ENCODE data around the gene MTMR4.

MTMR4 gene

GRCh38 chr17:58531661-58532554 lies 17.5 kb upstream of the MTMR4 start:
- Histone ChIP-seq H2AFZ (peak overlapping the region; percentile 87), H3K4me2 (ENCODE audit: low read length) (peak overlapping the region; percentile 65), H3K4me3 (ENCODE audit: low read depth, low read length) (peak overlapping the region; percentile 42), H3K9me3 (ENCODE audit: control insufficient read depth, low read length) (no peaks in the 10 kb centered on the region), H3K27ac (peak overlapping the region; percentile 49), H3K79me2 (no peaks in the 10 kb centered on the region), H3K27me3 (ENCODE audit: control insufficient read depth, insufficient read depth, low read length) (no peaks in the 10 kb centered on the region), H3K36me3 (ENCODE audit: control insufficient read depth, insufficient read depth, low read length) (no peaks in the 10 kb centered on the region), H3K4me1 (peaks cover 14% of the 10 kb centered on the region), H3K9ac (no peak overlapping the region)
- TF ChIP-seq, protein P1, sequence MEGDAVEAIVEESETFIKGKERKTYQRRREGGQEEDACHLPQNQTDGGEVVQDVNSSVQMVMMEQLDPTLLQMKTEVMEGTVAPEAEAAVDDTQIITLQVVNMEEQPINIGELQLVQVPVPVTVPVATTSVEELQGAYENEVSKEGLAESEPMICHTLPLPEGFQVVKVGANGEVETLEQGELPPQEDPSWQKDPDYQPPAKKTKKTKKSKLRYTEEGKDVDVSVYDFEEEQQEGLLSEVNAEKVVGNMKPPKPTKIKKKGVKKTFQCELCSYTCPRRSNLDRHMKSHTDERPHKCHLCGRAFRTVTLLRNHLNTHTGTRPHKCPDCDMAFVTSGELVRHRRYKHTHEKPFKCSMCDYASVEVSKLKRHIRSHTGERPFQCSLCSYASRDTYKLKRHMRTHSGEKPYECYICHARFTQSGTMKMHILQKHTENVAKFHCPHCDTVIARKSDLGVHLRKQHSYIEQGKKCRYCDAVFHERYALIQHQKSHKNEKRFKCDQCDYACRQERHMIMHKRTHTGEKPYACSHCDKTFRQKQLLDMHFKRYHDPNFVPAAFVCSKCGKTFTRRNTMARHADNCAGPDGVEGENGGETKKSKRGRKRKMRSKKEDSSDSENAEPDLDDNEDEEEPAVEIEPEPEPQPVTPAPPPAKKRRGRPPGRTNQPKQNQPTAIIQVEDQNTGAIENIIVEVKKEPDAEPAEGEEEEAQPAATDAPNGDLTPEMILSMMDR (IDR thresholded peaks at IDR 0.05): no peak

DNA sequence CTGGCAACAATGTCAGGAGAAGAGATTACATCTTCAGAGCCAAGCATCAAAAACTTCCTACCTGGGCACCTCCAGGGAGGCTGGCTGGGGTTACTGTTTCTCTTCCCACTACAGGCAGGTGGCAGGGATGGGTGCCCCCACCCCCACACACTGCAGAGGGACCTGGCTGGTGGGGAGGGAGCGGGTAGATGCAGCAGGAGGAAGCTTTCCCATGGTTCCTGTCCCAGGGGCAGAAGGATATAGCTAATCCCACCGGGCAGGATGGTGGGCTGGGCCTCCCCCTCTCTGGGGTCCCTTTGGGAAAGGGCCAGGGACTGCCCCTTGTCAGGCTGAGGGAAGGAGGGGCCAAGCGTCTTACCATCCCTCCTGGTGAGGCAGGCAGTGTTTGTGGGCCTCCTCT lies 16.7 kb upstream of the MTMR4 start:
- H3K9me3 ChIP-seq (ENCODE audit: control insufficient read depth, low read length): no peaks in the 10 kb centered on the region
- TF ChIP-seq, protein P1 (IDR thresholded peaks at IDR 0.05): no peak
- H3K9ac ChIP-seq: no peak overlapping the region
- H2AFZ ChIP-seq: peak overlapping the region; percentile 87
- peak overlapping the region; percentile 33 for H3K4me3 ChIP-seq (ENCODE audit: low read depth, low read length)
- H3K27ac ChIP-seq: peak overlapping the region; percentile 49
- H3K27me3 ChIP-seq (ENCODE audit: control insufficient read depth, insufficient read depth, low read length): no peaks in the 10 kb centered on the region
- H3K4me2 ChIP-seq (ENCODE audit: low read length): peak overlapping the region; percentile 59
- H3K79me2 ChIP-seq: no peaks in the 10 kb centered on the region
- H3K4me1 ChIP-seq: peaks cover 14% of the 10 kb centered on the region
- H3K36me3 ChIP-seq (ENCODE audit: control insufficient read depth, insufficient read depth, low read length): no peaks in the 10 kb centered on the region

DNA sequence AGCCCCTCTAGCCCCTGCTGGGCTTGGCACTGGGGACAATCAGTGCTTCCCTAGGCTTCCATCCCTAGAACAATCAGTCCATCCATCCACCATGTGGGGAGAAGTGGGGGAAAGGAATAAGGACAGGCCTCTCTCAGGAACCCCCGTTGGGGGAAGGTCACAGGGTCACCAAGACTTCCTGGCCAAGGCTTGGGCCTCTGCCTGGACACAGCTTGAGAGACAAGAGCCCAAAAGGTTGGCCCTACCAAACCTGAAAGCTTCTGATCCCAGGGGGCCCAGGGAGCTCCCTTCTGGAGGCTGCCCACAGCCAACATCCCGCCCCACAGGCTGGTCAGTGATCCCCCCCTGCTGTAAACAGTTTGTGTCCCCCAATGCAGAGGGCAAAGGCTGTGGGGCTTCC lies 16.2 kb upstream of the MTMR4 start:
- Histone ChIP-seq H3K4me1 (peaks cover 14% of the 10 kb centered on the region), H3K9ac (no peak overlapping the region), H3K27me3 (ENCODE audit: control insufficient read depth, insufficient read depth, low read length) (no peaks in the 10 kb centered on the region), H3K4me3 (ENCODE audit: low read depth, low read length) (no peak overlapping the region), H3K27ac (peak overlapping the region; percentile 49), H3K9me3 (ENCODE audit: control insufficient read depth, low read length) (no peaks in the 10 kb centered on the region), H2AFZ (peak overlapping the region; percentile 87), H3K4me2 (ENCODE audit: low read length) (no peak overlapping the region), H3K36me3 (ENCODE audit: control insufficient read depth, insufficient read depth, low read length) (no peaks in the 10 kb centered on the region), H3K79me2 (no peaks in the 10 kb centered on the region)
- TF ChIP-seq, protein P1 (IDR thresholded peaks at IDR 0.05): no peak

DNA sequence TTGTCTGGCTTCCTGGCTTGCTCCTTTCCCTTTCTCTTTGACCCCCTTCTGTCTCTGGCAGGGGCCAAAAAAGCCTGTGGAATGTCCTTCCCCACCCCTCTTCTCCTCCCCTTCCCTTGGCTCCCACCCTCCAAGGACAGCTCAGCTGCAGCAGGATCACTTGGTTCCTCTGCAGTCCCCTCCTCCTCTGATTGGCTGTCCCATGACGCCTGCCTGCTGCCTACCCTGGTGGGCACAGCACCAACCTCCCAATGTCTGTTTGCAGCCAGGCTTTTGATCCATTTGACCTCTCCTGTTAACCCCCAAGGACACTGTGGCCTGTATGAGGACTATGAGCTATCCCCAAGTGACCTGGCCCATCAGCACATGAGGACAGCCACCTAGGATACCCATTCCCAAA lies 14.8 kb upstream of the MTMR4 start:
- Histone ChIP-seq H3K9ac (no peak overlapping the region), H3K27ac (no peak overlapping the region)

More for the DNA sequence above, 14.8 kb upstream of the MTMR4 start:
- Histone ChIP-seq H3K4me3 (ENCODE audit: low read depth, low read length) (no peak overlapping the region), H3K4me2 (ENCODE audit: low read length) (no peak overlapping the region), H3K4me1 (peaks cover 14% of the 10 kb centered on the region), H3K27me3 (ENCODE audit: control insufficient read depth, insufficient read depth, low read length) (no peaks in the 10 kb centered on the region), H3K9me3 (ENCODE audit: control insufficient read depth, low read length) (no peaks in the 10 kb centered on the region), H2AFZ (no peak overlapping the region), H3K79me2 (no peaks in the 10 kb centered on the region), H3K36me3 (ENCODE audit: control insufficient read depth, insufficient read depth, low read length) (no peaks in the 10 kb centered on the region)
- TF ChIP-seq, protein P1 (IDR thresholded peaks at IDR 0.05): no peak

All from parathyroid adenoma (tissue), 2 donors.